ENCODE data around the gene SNW1.

DNA sequence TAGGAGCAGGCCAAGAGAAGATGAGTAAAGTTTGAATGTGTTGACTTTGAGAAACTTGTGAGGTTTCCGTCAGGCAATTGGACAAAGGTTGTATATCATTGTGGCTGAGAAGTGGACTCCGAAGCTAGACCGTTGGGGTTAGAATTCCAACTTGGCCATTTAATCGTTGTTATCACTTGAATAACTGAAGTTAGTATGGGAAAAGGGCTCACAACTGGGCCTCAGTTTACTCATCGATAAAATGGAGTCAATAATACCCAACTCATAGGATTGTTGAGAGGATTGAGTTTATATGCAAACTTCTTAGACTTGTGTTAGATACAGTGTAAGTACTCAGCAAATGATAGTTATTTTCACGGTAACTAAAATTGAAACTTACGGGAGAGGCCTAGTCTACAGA, 52.2 kb downstream of the SNW1 start:
- TF ChIP-seq, protein P1, sequence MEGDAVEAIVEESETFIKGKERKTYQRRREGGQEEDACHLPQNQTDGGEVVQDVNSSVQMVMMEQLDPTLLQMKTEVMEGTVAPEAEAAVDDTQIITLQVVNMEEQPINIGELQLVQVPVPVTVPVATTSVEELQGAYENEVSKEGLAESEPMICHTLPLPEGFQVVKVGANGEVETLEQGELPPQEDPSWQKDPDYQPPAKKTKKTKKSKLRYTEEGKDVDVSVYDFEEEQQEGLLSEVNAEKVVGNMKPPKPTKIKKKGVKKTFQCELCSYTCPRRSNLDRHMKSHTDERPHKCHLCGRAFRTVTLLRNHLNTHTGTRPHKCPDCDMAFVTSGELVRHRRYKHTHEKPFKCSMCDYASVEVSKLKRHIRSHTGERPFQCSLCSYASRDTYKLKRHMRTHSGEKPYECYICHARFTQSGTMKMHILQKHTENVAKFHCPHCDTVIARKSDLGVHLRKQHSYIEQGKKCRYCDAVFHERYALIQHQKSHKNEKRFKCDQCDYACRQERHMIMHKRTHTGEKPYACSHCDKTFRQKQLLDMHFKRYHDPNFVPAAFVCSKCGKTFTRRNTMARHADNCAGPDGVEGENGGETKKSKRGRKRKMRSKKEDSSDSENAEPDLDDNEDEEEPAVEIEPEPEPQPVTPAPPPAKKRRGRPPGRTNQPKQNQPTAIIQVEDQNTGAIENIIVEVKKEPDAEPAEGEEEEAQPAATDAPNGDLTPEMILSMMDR (conservative IDR thresholded peaks at IDR 0.05; ENCODE audit: low read depth, low read length): no peak
- TF ChIP-seq EZH2 (IDR thresholded peaks at IDR 0.05; ENCODE audit: low read length, unreplicated experiment) (no peak), EZH2phosphoT487 (IDR thresholded peaks at IDR 0.05; ENCODE audit: borderline replicate concordance, low read length) (no peak)
